HCT116 (cell line): Measurements from ENCODE around the gene BLOC1S5. TPM values are rescaled to one million over a fixed set of nuclear protein-coding genes. Genes with fewer than 3 reads are reported as not detected.

Experiments used
- CBX3 ChIP-seq: IDR thresholded peaks from 2 replicates; pipeline ENCODE4 v1.6.1; 2012; ENCODE audit warnings: low read depth
- EGR1 ChIP-seq: IDR thresholded peaks from 2 replicates; pipeline ENCODE4 v1.6.1; 2012; ENCODE audit warnings: low read depth
- ELF1 ChIP-seq: IDR thresholded peaks from 2 replicates; pipeline ENCODE4 v1.6.1; 2012; ENCODE audit warnings: low read depth, borderline replicate concordance
- EZH2 ChIP-seq: fragments of 200-600 bp; sonication (generic); IDR thresholded peaks from 2 replicates; pipeline ENCODE4 v1.6.1; 2017; ENCODE audit warnings: antibody characterized with exemption, mixed run types
- EZH2phosphoT487 ChIP-seq: fragments of 200-600 bp; IDR thresholded peaks from 2 replicates; pipeline ENCODE4 v1.6.1; 2018; ENCODE audit warnings: antibody characterized with exemption, borderline replicate concordance
- FOSL1 ChIP-seq: IDR thresholded peaks from 2 replicates; pipeline ENCODE4 v1.6.1; 2012; ENCODE audit warnings: low read depth
- JUND ChIP-seq: IDR thresholded peaks from 2 replicates; pipeline ENCODE4 v1.6.1; 2012
- SP1 ChIP-seq: IDR thresholded peaks from 2 replicates; pipeline ENCODE4 v1.6.1; 2012; ENCODE audit warnings: low read depth
- YY1 ChIP-seq: IDR thresholded peaks from 2 replicates; pipeline ENCODE4 v1.6.1; 2011; ENCODE audit warnings: low read length, low read depth, moderate library complexity, mild to moderate bottlenecking; ENCODE audit not compliant: insufficient replicate concordance; ENCODE audit errors: extremely low read depth
- ZFX ChIP-seq: fragments of 450-650 bp; IDR thresholded peaks from 2 replicates; pipeline ENCODE4 v1.6.1; 2017
- ZNF274 ChIP-seq: fragments of 200-500 bp; sonication (Bioruptor generic); IDR thresholded peaks from 2 replicates; pipeline ENCODE4 v1.6.1; 2014; ENCODE audit warnings: mild to moderate bottlenecking, low read depth, low read length, inconsistent platforms
- total RNA-seq: library from RNA; stranded (reverse); gene quantifications from one replicate; pipeline ENCODE4 v1.2.1, GENCODE V29; 2021; ENCODE audit not compliant: unreplicated experiment
- TF ChIP-seq, protein P1 (sequence below): IDR thresholded peaks from 2 replicates; pipeline ENCODE4 v1.6.1; 2012; ENCODE audit warnings: low read depth
- TF ChIP-seq, protein P2 (sequence below), 3 experiments: fragments of 200-600 bp in 1 of 3; sonication (generic) in 1 of 3; IDR thresholded peaks in 2 of 3; conservative IDR thresholded peaks in 1 of 3; 2 replicates each; pipeline ENCODE4 v1.5.1; 2012 to 2017; ENCODE audit warnings: low read depth in 2 of 3, low read length in 2 of 3, antibody characterized with exemption in 1 of 3, borderline replicate concordance in 1 of 3, control low read depth in 1 of 3, mild to moderate bottlenecking in 1 of 3, mixed read lengths in 1 of 3, mixed run types in 1 of 3, moderate library complexity in 1 of 3; ENCODE audit not compliant: insufficient read depth in 1 of 3

Gene BLOC1S5
- total RNA-seq, 1 experiment from 2014 or later: 12.0 TPM

- TF ChIP-seq, protein P1, sequence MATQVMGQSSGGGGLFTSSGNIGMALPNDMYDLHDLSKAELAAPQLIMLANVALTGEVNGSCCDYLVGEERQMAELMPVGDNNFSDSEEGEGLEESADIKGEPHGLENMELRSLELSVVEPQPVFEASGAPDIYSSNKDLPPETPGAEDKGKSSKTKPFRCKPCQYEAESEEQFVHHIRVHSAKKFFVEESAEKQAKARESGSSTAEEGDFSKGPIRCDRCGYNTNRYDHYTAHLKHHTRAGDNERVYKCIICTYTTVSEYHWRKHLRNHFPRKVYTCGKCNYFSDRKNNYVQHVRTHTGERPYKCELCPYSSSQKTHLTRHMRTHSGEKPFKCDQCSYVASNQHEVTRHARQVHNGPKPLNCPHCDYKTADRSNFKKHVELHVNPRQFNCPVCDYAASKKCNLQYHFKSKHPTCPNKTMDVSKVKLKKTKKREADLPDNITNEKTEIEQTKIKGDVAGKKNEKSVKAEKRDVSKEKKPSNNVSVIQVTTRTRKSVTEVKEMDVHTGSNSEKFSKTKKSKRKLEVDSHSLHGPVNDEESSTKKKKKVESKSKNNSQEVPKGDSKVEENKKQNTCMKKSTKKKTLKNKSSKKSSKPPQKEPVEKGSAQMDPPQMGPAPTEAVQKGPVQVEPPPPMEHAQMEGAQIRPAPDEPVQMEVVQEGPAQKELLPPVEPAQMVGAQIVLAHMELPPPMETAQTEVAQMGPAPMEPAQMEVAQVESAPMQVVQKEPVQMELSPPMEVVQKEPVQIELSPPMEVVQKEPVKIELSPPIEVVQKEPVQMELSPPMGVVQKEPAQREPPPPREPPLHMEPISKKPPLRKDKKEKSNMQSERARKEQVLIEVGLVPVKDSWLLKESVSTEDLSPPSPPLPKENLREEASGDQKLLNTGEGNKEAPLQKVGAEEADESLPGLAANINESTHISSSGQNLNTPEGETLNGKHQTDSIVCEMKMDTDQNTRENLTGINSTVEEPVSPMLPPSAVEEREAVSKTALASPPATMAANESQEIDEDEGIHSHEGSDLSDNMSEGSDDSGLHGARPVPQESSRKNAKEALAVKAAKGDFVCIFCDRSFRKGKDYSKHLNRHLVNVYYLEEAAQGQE: no peak
- TF ChIP-seq EZH2 (no peak), YY1 (no peak), CBX3 (no peak), SP1 (no peak), ELF1 (no peak), JUND (no peak), ZFX (no peak), ZNF274 (no peak), EGR1 (no peak), EZH2phosphoT487 (no peak), FOSL1 (no peak)
- TF ChIP-seq, protein P2, sequence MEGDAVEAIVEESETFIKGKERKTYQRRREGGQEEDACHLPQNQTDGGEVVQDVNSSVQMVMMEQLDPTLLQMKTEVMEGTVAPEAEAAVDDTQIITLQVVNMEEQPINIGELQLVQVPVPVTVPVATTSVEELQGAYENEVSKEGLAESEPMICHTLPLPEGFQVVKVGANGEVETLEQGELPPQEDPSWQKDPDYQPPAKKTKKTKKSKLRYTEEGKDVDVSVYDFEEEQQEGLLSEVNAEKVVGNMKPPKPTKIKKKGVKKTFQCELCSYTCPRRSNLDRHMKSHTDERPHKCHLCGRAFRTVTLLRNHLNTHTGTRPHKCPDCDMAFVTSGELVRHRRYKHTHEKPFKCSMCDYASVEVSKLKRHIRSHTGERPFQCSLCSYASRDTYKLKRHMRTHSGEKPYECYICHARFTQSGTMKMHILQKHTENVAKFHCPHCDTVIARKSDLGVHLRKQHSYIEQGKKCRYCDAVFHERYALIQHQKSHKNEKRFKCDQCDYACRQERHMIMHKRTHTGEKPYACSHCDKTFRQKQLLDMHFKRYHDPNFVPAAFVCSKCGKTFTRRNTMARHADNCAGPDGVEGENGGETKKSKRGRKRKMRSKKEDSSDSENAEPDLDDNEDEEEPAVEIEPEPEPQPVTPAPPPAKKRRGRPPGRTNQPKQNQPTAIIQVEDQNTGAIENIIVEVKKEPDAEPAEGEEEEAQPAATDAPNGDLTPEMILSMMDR (IDR thresholded peaks at IDR 0.05 in 2 of 3, conservative IDR thresholded peaks at IDR 0.05 in 1 of 3; ENCODE audit: borderline replicate concordance in 1 of 3, insufficient read depth in 1 of 3, low read depth in 2 of 3, low read length in 2 of 3): no peak
Observed at GRCh38 chr6:8029243-8029870, 34.8 kb downstream of the BLOC1S5 start (continued).
